Epithelial cell of proximal tubule (primary cell): ENCODE results near the gene NOP53. TPM values are rescaled to one million over a fixed set of nuclear protein-coding genes. Genes with fewer than 3 reads are reported as not detected.
"Not testable (repeated sequence)": the region's sequence is repeated elsewhere in the genome, so short reads cannot be mapped to it uniquely, and the experiment has no call there.

Experiments
- DNase-seq: peaks from one replicate; pipeline ENCODE4 v3.0.0-alpha.2; 2011; ENCODE audit warnings: low read depth
- H3K4me3 ChIP-seq: 2 replicates; pipeline ENCODE4 v1.5.1; 2011; ENCODE audit warnings: low read depth, mild to moderate bottlenecking, low read length
- total RNA-seq: library from RNA; depleted of rRNA; stranded (reverse); fragments of >200 nt; gene quantifications from 2 replicates; pipeline ENCODE4 v1.2.3, GENCODE V29; 2015
- TF ChIP-seq, protein P1 (sequence below): conservative IDR thresholded peaks from 2 replicates; pipeline ENCODE4 v1.5.1; 2012; ENCODE audit warnings: low read depth, mild to moderate bottlenecking, low read length

The NOP53 gene
- total RNA-seq, 1 donor from 2014 or later: 247 TPM

DNA sequence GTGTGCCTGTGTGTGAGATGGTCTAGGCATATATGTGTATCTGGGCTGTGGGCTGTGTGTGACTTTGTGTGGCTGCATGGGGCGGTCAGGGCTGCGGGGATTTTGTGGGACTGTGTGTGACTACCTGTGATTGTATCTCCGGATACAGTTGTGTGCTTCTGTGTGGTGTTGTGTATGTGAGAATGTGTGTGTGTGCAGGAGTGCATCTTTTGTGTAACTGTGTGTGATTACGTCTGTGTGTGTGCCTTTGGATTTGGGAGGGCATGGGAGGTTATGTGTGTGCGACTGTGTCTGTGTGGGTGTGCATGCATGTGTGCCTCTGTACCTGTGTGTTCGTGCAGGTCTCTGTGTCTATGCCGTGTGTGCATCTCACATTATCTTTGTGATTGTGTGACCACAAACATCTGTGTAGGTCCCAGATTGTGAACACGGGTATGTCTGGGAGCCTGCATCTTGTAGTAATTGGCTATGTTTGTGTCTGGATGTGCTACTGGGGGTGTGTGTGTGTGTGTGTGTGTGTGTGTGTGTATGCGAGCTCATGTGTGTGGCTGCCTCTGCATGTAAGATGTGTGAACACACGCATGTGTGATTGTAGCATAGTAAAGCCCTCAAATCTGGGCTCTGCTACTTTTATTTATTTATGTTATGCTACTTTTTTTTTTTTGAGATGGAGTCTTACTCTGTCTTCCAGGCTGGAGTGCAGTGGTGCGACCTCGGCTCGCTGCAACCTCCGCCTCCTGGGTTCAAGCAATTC lies 24.5 kb upstream of the NOP53 start:
- TF ChIP-seq, protein P1, sequence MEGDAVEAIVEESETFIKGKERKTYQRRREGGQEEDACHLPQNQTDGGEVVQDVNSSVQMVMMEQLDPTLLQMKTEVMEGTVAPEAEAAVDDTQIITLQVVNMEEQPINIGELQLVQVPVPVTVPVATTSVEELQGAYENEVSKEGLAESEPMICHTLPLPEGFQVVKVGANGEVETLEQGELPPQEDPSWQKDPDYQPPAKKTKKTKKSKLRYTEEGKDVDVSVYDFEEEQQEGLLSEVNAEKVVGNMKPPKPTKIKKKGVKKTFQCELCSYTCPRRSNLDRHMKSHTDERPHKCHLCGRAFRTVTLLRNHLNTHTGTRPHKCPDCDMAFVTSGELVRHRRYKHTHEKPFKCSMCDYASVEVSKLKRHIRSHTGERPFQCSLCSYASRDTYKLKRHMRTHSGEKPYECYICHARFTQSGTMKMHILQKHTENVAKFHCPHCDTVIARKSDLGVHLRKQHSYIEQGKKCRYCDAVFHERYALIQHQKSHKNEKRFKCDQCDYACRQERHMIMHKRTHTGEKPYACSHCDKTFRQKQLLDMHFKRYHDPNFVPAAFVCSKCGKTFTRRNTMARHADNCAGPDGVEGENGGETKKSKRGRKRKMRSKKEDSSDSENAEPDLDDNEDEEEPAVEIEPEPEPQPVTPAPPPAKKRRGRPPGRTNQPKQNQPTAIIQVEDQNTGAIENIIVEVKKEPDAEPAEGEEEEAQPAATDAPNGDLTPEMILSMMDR: no peak

DNA sequence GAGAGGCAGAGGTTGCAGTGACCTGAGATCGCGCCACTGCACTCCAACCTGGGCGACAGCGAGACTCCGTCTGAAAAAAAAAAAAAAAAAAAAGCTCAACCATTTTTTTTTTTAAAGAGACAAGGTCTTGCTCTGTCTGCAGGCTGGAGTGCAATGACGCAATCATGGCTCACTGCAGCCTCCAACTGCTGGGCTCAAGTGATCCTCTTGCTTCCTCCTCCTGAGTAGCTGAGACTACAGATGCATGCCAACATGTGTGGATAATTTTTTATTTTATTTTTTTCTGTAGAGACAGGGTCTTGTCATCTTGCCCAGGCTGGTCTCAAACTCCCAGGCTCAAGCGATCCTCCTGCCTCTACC lies 21.8 kb upstream of the NOP53 start:
- TF ChIP-seq, protein P1: no peak
- DNase-seq: no peak
- H3K4me3 ChIP-seq: peak overlapping the region; percentile 26

More for the DNA sequence above, 24.5 kb upstream of the NOP53 start:
- DNase-seq: no peak
- no peak overlapping the region for H3K4me3 ChIP-seq

DNA sequence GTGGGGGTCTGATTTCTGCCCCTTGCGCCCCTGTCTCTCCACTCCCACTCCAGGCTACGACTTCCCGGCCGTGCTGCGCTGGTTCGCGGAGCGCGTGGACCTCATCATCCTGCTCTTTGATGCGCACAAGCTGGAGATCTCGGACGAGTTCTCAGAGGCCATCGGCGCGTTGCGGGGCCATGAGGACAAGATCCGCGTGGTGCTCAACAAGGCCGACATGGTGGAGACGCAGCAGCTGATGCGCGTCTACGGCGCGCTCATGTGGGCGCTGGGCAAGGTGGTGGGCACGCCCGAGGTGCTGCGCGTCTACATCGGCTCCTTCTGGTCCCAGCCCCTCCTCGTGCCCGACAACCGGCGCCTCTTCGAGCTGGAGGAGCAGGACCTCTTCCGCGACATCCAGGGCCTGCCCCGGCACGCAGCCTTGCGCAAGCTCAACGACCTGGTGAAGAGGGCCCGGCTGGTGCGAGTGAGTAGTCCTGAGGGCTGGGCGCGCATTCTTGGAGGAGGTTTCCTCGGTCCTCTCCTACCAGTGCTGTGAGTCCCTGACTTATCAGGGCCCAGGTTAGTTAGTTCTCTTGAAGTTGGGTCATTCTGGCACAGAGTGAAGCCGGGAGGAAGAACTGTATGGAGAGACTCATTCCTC lies 19.5 kb upstream of the NOP53 start:
- TF ChIP-seq, protein P1: no peak
- H3K4me3 ChIP-seq: no peak overlapping the region
- no peak for DNase-seq

DNA sequence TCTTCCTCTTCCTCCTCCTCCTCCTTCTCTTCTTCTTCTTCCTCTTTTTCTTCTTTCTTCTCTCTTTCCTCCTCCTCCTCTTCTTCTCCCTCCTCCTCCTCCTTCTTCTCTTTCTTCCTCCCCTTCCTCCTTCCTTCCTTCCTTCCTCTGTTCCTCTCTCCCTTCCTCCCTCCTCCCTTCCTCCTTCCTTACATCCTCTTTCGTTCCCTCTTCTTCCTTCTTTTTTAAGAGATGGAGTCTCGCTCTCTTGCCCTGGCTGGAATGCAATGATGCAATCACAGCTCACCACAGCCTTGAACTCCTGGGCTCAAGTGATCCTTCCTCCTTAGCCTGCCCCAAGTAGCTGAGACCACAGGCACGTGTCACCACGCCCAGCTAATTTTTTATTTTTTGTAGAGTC lies 18.9 kb upstream of the NOP53 start:
- H3K4me3 ChIP-seq: no peak overlapping the region
- TF ChIP-seq, protein P1: no peak
- DNase-seq: no peak

DNA sequence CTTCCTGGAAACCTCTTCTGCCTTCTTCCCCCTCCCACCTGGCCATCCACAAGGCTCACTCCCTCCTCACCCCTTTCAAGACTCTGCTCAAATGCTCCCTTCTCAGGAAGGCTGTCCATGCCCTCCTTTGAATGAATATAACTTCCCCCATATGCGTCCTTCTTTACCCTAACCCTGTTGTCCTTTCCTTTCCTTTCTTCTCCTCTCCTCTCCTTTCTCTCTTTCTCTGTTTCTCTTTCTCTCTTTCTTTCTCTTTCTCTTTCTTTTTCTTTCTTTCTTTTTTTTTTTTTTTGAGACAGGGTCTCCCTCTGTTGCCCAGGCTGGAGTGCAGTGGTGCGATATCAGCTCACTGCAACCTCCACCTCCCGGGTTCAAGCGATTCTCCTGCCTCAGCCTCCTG lies 17.1 kb upstream of the NOP53 start:
- DNase-seq, H3K4me3 ChIP-seq: not testable (repeated sequence)

DNA sequence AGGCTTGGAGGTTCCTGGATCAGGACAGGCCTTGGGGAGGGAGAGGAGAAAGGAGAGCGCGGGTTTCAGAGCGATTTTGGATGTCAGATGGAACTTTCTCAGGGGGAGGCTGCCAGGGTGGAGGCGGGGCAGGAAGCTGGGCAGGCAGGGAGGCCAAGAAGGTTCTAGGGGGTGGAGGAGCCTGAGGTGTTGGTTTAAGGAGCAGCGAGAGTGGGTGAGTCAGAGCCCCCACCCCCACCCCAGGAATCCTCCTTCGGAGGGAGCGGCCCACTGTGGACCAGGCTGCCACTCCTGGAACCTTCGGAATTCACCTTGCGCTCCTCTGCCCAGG lies 15.9 kb upstream of the NOP53 start:
- H3K4me3 ChIP-seq: peak overlapping the region; percentile 46
- TF ChIP-seq, protein P1: no peak

DNA sequence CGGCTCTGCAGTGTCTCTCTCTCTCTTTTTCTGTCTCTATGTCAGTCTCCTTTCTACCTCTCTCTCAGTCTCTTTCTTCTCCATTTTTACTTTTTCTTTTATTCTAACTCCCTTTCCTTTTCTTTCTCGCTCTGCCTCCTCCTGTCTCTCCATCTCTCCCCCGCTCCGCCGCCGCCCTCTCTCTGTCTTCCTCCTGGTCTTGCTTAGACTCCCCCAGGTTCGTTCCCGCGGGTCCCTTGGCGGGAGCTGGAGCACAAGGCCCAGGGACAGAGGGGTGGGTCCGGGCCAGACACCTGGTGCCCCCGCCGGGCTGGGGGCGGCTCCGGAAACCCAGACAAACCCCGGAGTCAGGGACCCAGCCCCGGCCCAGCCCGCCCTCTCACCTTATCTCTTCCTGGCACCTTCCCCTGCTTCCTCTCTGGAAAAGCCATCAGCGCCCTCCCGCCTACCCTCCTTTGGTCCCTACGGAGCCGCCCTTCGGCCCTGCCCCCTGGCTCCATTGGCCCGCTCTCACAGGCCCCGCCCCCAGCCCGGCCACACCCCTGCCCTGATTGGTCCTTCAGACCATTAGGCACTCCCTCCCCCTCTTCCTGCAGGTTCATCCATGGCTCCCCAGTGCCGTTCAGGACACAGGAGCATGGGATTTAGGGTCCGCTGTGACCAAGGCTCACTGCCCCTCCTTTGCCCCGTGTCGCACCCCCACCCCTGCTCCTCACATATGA lies 15.4 kb upstream of the NOP53 start:
- H3K4me3 ChIP-seq: peak overlapping the region; percentile 46
- TF ChIP-seq, protein P1: no peak
- no peak for DNase-seq

More for the DNA sequence above, 15.9 kb upstream of the NOP53 start:
- no peak for DNase-seq
